Panc1 (cell line): Measurements from ENCODE around the gene C1orf167. TPM values are rescaled to one million over a fixed set of nuclear protein-coding genes. Genes with fewer than 3 reads are reported as not detected.

ENCODE experiments used
- ATAC-seq: fragments of 200-7000 bp; cut with Tn5 transposase; 2 replicates; pipeline ENCODE4 v1.9.1; 2020; ENCODE audit warnings: mild to moderate bottlenecking, moderate library complexity
- BruUV-seq: library from RNA; stranded (reverse); fragments of 400-500 nt; replicated peaks from 2 replicates; lab custom pipeline; 2021; lab: Mats Ljungman, UMichigan
- CTCF ChIA-PET: fragments of 300-600 bp; sonication (Branson Sonifier 250); formaldehyde crosslinking; loops from one replicate; lab custom pipeline; 2022; ENCODE audit warnings: antibody characterized with exemption; lab: Charles Lee
- POLR2A ChIA-PET: fragments of 300-600 bp; sonication (Branson Sonifier 250); formaldehyde crosslinking; loops from one replicate; lab custom pipeline; 2022; ENCODE audit warnings: antibody characterized with exemption; lab: Charles Lee
- DNase-seq: peaks from one replicate; pipeline ENCODE4 v3.0.0-alpha.2; 2010; ENCODE audit warnings: low read depth, low spot score
- H3K27ac ChIP-seq: 2 replicates; pipeline ENCODE4 v1.5.1; 2011; ENCODE audit warnings: mild to moderate bottlenecking, low read length, inconsistent platforms
- H3K27me3 ChIP-seq: fragments of 200-500 bp; sonication (Bioruptor generic); 2 replicates; pipeline ENCODE4 v1.6.0; 2014; ENCODE audit warnings: low read length, inconsistent platforms; ENCODE audit not compliant: control insufficient read depth, insufficient read depth
- H3K36me3 ChIP-seq: fragments of 200-500 bp; sonication (Bioruptor generic); 2 replicates; pipeline ENCODE4 v1.5.1; 2014; ENCODE audit warnings: inconsistent platforms, mild to moderate bottlenecking, low read length, moderate library complexity; ENCODE audit not compliant: control insufficient read depth, insufficient read depth
- H3K4me1 ChIP-seq: 2 replicates; pipeline ENCODE4 v1.5.1; 2011; ENCODE audit warnings: inconsistent platforms, mild to moderate bottlenecking, low read length, moderate library complexity; ENCODE audit not compliant: control insufficient read depth, insufficient read depth
- H3K4me3 ChIP-seq, 2 experiments: 2 replicates each; pipeline ENCODE4 v1.5.1; 2011 to 2012; ENCODE audit warnings: low read depth in 2 of 2, low read length in 2 of 2, mild to moderate bottlenecking in 2 of 2, inconsistent platforms in 1 of 2, moderate library complexity in 1 of 2
- H3K9me3 ChIP-seq: fragments of 200-500 bp; sonication (Bioruptor generic); 2 replicates; pipeline ENCODE4 v1.5.1; 2014; ENCODE audit warnings: low read depth, mild to moderate bottlenecking, inconsistent platforms, low read length, moderate library complexity; ENCODE audit not compliant: control insufficient read depth, insufficient read depth
- CTCF ChIP-seq: fragments of 450-650 bp; IDR thresholded peaks from 2 replicates; pipeline ENCODE4 v1.5.1; 2017; ENCODE audit warnings: mild to moderate bottlenecking
- POLR2AphosphoS5 ChIP-seq: IDR thresholded peaks from 2 replicates; pipeline ENCODE4 v1.6.1; 2012; ENCODE audit warnings: mild to moderate bottlenecking, low read depth, low read length, moderate library complexity
- REST ChIP-seq, 2 experiments: IDR thresholded peaks; 2 replicates each; pipeline ENCODE4 v1.6.1; 2011 to 2012; ENCODE audit warnings: low read depth in 2 of 2, control low read depth in 1 of 2, low read length in 1 of 2, mild to moderate bottlenecking in 1 of 2, moderate library complexity in 1 of 2; ENCODE audit not compliant: insufficient read depth in 1 of 2
- SIN3A ChIP-seq: IDR thresholded peaks from 2 replicates; pipeline ENCODE4 v1.6.1; 2012; ENCODE audit warnings: low read depth, mild to moderate bottlenecking, low read length, moderate library complexity, borderline replicate concordance; ENCODE audit not compliant: insufficient read depth
- in situ Hi-C: cut with HindIII; loops from 2 replicates; pipeline ENCODE4 v1.10.0; 2016; ENCODE audit warnings: low sequenced_read_pairs, low pct_unique_long_range_greater_than_20kb
- intact Hi-C: fragments of 100-400 bp; cut with micrococcal nuclease; formaldehyde crosslinking; loops from one replicate; pipeline ENCODE4 v1.10.0; 2022; ENCODE audit not compliant: unreplicated experiment
- total RNA-seq: library from RNA; stranded (reverse); gene quantifications from one replicate; pipeline ENCODE4 v1.2.1, GENCODE V29; 2021; ENCODE audit not compliant: unreplicated experiment

Gene C1orf167
- total RNA-seq, 1 experiment from 2014 or later, result not detected

GRCh38 chr1:11838349-11839272 lies 76.6 kb downstream of the C1orf167 start:
- peak; percentile 93 for ATAC-seq
- peaks cover 14% of the 10 kb centered on the region for H3K36me3 ChIP-seq
- POLR2A ChIA-PET, result interaction anchor here (0.6 kb wide), 1 partner anchor 71 kb away, joined by 3 read pairs; no protein-coding TSS in a partner anchor
- no peak for TF ChIP-seq SIN3A
- TF ChIP-seq CTCF, result peak; percentile 100
- 0 out of 2 replicates have a peak, but pooled peaks have one; percentile 42 for TF ChIP-seq POLR2AphosphoS5
- peak in 1 of 2 experiments; percentile 51; a peak in 1 of 4 replicates for TF ChIP-seq REST (IDR thresholded peaks at IDR 0.05; ENCODE audit: insufficient read depth in 1 of 2, low read depth in 2 of 2, low read length in 1 of 2)
- no TSS peak for BruUV-seq
- H3K27me3 ChIP-seq, result no peaks in the 10 kb centered on the region
- in situ Hi-C loops (no loop called here), intact Hi-C loops (loop anchor here (2.0 kb wide), 1 partner anchor 54 kb away; no protein-coding TSS in a partner anchor)
- no peak overlapping the region for H3K27ac ChIP-seq
- CTCF ChIA-PET, result interaction anchor here (0.6 to 1.2 kb wide), 6 partner anchors 11 to 363 kb away, joined by 3 to 6 read pairs (median 5); no protein-coding TSS in a partner anchor
- H3K4me1 ChIP-seq, result no peaks in the 10 kb centered on the region
- H3K9me3 ChIP-seq, result no peaks in the 10 kb centered on the region
- DNase-seq, result peak; percentile 51
- H3K4me3 ChIP-seq, result no peak overlapping the region

Other genes starting within 250 kb of the C1orf167 start
- 131 TPM for gene FBXO2, start 107.8 kb upstream of the C1orf167 start, total RNA-seq
- gene FBXO44, start 107.3 kb upstream of the C1orf167 start, total RNA-seq, result 70.8 TPM
- gene FBXO6, start 98.0 kb upstream of the C1orf167 start, total RNA-seq, result 37.5 TPM
- 84.8 TPM for gene MAD2L2, start 81.0 kb upstream of the C1orf167 start, total RNA-seq
- 0.13 TPM for gene DRAXIN, start 70.5 kb upstream of the C1orf167 start, total RNA-seq
- gene AGTRAP, start 26.1 kb upstream of the C1orf167 start, total RNA-seq, result 57.0 TPM
- gene MTHFR, start 43.8 kb downstream of the C1orf167 start, total RNA-seq, result 37.4 TPM
- gene CLCN6, start 44.0 kb downstream of the C1orf167 start, total RNA-seq, result 23.6 TPM
- gene NPPA, start 85.6 kb downstream of the C1orf167 start, total RNA-seq, result not detected
- not detected for gene NPPB, start 96.8 kb downstream of the C1orf167 start, total RNA-seq
- 72.4 TPM for gene KIAA2013, start 164.2 kb downstream of the C1orf167 start, total RNA-seq
- gene PLOD1, start 172.5 kb downstream of the C1orf167 start, total RNA-seq, result 156 TPM
- gene MFN2, start 218.3 kb downstream of the C1orf167 start, total RNA-seq, result 104 TPM